HepG2 (cell line): ENCODE measurements around the gene OR2A25. TPM values are rescaled to one million over a fixed set of nuclear protein-coding genes. Genes with fewer than 3 reads are reported as not detected.

Experiments
- ATAC-seq: fragments of 200-7000 bp; cut with Tn5 transposase; 3 replicates; pipeline ENCODE4 v1.9.1; 2020; ENCODE audit warnings: mild to moderate bottlenecking, moderate library complexity
- BruUV-seq: library from RNA; stranded (reverse); fragments of 400-500 nt; replicated peaks from 2 replicates; lab custom pipeline; 2021; lab: Mats Ljungman, UMichigan
- CTCF ChIA-PET: fragments of 300-600 bp; formaldehyde crosslinking; extraction: SDS; loops from one replicate; lab custom pipeline; 2021; ENCODE audit warnings: low total read pairs, inconsistent platforms, low intra/inter-chr PET ratio; lab: Yijun Ruan, JAX
- POLR2A ChIA-PET: fragments of 350-600 bp; sonication (Branson Sonifier 250); formaldehyde crosslinking; loops from one replicate; lab custom pipeline; 2020; ENCODE audit warnings: antibody characterized with exemption, inconsistent platforms; lab: Yijun Ruan, JAX
- DNase-seq: peaks from one replicate; pipeline ENCODE4 v3.0.0-alpha.2; 2015; ENCODE audit warnings: low spot score
- FAIRE-seq: peaks from 3 replicates; lab custom pipeline; 2011; peaks lifted over from hg19 to GRCh38; lab: Jason Lieb, UNC
- H2AFZ ChIP-seq: one replicate; pipeline ENCODE4 v1.6.1; 2011; ENCODE audit warnings: low read length, inconsistent platforms
- H3K27ac ChIP-seq: fragments of 300-600 bp; 3 replicates; pipeline ENCODE4 v1.8.0; 2011; ENCODE audit warnings: mixed run types, mild to moderate bottlenecking, mixed read lengths, low read length, inconsistent platforms; ENCODE audit not compliant: insufficient read depth; ENCODE audit errors: extremely low read length
- H3K27me3 ChIP-seq, 2 experiments: fragments of 200-600 bp in 1 of 2; 2 replicates in 1 of 2; 3 replicates in 1 of 2; pipeline versions ENCODE4 v1.6.0 to v1.8.0; 2011; ENCODE audit warnings: low read length in 2 of 2, mild to moderate bottlenecking in 2 of 2, moderate library complexity in 2 of 2, inconsistent platforms in 1 of 2; ENCODE audit not compliant: insufficient read depth in 2 of 2, control insufficient read depth in 1 of 2
- H3K36me3 ChIP-seq, 2 experiments: fragments of 200-600 bp in 1 of 2; replicated peaks in 1 of 2; 2 replicates in 1 of 2; 3 replicates in 1 of 2; pipeline versions ENCODE4 v1.5.1 to v1.8.0; 2011; ENCODE audit warnings: low read length in 2 of 2, inconsistent platforms in 1 of 2; ENCODE audit not compliant: insufficient read depth in 2 of 2, control insufficient read depth in 1 of 2
- H3K4me1 ChIP-seq: 2 replicates; pipeline ENCODE4 v1.5.1; 2012; ENCODE audit warnings: low read length, inconsistent platforms; ENCODE audit not compliant: insufficient read depth
- H3K4me2 ChIP-seq: 2 replicates; pipeline ENCODE4 v1.6.0; 2011; ENCODE audit warnings: low read depth, low read length, inconsistent platforms
- H3K4me3 ChIP-seq, 3 experiments: fragments of 200-600 bp in 1 of 3; sonication (generic), shearing (Covaris generic) in 1 of 3; replicated peaks in 1 of 3; 2 replicates each; pipeline ENCODE4 v1.5.1; 2011 to 2016; ENCODE audit warnings: low read length in 3 of 3, inconsistent platforms in 2 of 3, low read depth in 2 of 3, mild to moderate bottlenecking in 2 of 3, control low read depth in 1 of 3, mixed read lengths in 1 of 3; ENCODE audit not compliant: insufficient read depth in 1 of 3
- H3K79me2 ChIP-seq: one replicate; pipeline ENCODE4 v1.6.1; 2011; ENCODE audit warnings: low read length, inconsistent platforms; ENCODE audit not compliant: insufficient read depth
- H3K9ac ChIP-seq: 2 replicates; pipeline ENCODE4 v1.6.0; 2011; ENCODE audit warnings: mild to moderate bottlenecking, low read depth, low read length, inconsistent platforms; ENCODE audit not compliant: insufficient read depth
- H3K9me3 ChIP-seq: 2 replicates; pipeline ENCODE4 v1.5.1; 2012; ENCODE audit warnings: mild to moderate bottlenecking, low read length
- H4K20me1 ChIP-seq: 2 replicates; pipeline ENCODE4 v1.6.0; 2011; ENCODE audit warnings: inconsistent platforms, mild to moderate bottlenecking, low read length, moderate library complexity; ENCODE audit not compliant: insufficient read depth
- ARID2 ChIP-seq: sonication (generic); formaldehyde crosslinking; IDR thresholded peaks from 2 replicates; pipeline ENCODE4 v1.8.1; 2022; ENCODE audit warnings: mild to moderate bottlenecking, missing genetic modification reagents, borderline replicate concordance
- BHLHE40 ChIP-seq: IDR thresholded peaks from 2 replicates; pipeline ENCODE4 v1.6.1; 2011; ENCODE audit warnings: low read length, improper control_type of control experiment
- BRD4 ChIP-seq: sonication (generic); formaldehyde crosslinking; IDR thresholded peaks from 2 replicates; pipeline ENCODE4 v1.4.0; 2020; ENCODE audit warnings: missing genetic modification reagents
- ELF1 ChIP-seq: sonication (generic); formaldehyde crosslinking; IDR thresholded peaks from 2 replicates; pipeline ENCODE4 v1.4.0; 2020; ENCODE audit warnings: missing genetic modification reagents
- EP300 ChIP-seq, 3 experiments: sonication (generic) in 1 of 3; formaldehyde crosslinking in 1 of 3; IDR thresholded peaks; 2 replicates each; pipeline versions ENCODE4 v1.5.1 to v1.6.1; 2011 to 2020; ENCODE audit warnings: low read depth in 2 of 3, low read length in 2 of 3, borderline replicate concordance in 1 of 3, improper control_type of control experiment in 1 of 3, mild to moderate bottlenecking in 1 of 3, missing genetic modification reagents in 1 of 3, moderate library complexity in 1 of 3
- FOXC1 ChIP-seq: sonication (generic); formaldehyde crosslinking; IDR thresholded peaks from 2 replicates; pipeline ENCODE4 v1.8.0; 2022; ENCODE audit warnings: mild to moderate bottlenecking, missing genetic modification reagents, borderline replicate concordance
- HDAC1 ChIP-seq: sonication (generic); formaldehyde crosslinking; IDR thresholded peaks from 2 replicates; pipeline ENCODE4 v1.5.1; 2020; ENCODE audit warnings: mild to moderate bottlenecking, missing genetic modification reagents
- KLF12 ChIP-seq: sonication (generic); formaldehyde crosslinking; IDR thresholded peaks from 2 replicates; pipeline ENCODE4 v1.4.0; 2020; ENCODE audit warnings: missing genetic modification reagents, borderline replicate concordance
- MED8 ChIP-seq: sonication (generic); formaldehyde crosslinking; IDR thresholded peaks from 2 replicates; pipeline ENCODE4 v1.8.1; 2023; ENCODE audit warnings: mild to moderate bottlenecking, missing genetic modification reagents; ENCODE audit not compliant: insufficient replicate concordance
- RARG ChIP-seq: sonication (generic); formaldehyde crosslinking; IDR thresholded peaks from 2 replicates; pipeline ENCODE4 v1.4.0; 2020; ENCODE audit warnings: low read depth, mild to moderate bottlenecking, missing genetic modification reagents
- THAP9 ChIP-seq: sonication (generic); formaldehyde crosslinking; IDR thresholded peaks from 2 replicates; pipeline ENCODE4; 2020; ENCODE audit warnings: missing genetic modification reagents, mild to moderate bottlenecking, borderline replicate concordance
- ZMYM3 ChIP-seq: sonication (generic); formaldehyde crosslinking; IDR thresholded peaks from 2 replicates; pipeline ENCODE4 v1.5.1; 2020; ENCODE audit warnings: mild to moderate bottlenecking, missing genetic modification reagents
- ZNF460 ChIP-seq: sonication (generic); formaldehyde crosslinking; IDR thresholded peaks from 2 replicates; pipeline ENCODE4 v1.5.1; 2020; ENCODE audit warnings: missing genetic modification reagents, mild to moderate bottlenecking, borderline replicate concordance
- ZNF670 ChIP-seq: sonication (generic); formaldehyde crosslinking; IDR thresholded peaks from 2 replicates; pipeline ENCODE4 v1.8.0; 2022; ENCODE audit warnings: mild to moderate bottlenecking, missing genetic modification reagents, borderline replicate concordance
- ZNF781 ChIP-seq: sonication (generic); formaldehyde crosslinking; IDR thresholded peaks from 2 replicates; pipeline ENCODE4 v1.5.1; 2020; ENCODE audit warnings: borderline replicate concordance, mild to moderate bottlenecking, missing genetic modification reagents; ENCODE audit errors: not compliant biosample characterization
- WGBS: methylation state at CpG from one replicate; pipeline ENCODE4 v1.1.6; 2017; ENCODE audit warnings: low lambda C conversion rate; 5-methylcytosine and 5-hydroxymethylcytosine counted together
- in situ Hi-C: cut with HindIII; loops from 2 replicates; pipeline ENCODE4 v1.10.0; 2017; ENCODE audit warnings: low pct_unique_long_range_greater_than_20kb; ENCODE audit not compliant: extremely low pct_ligation_motif_present
- intact Hi-C: fragments of 100-400 bp; cut with micrococcal nuclease; formaldehyde crosslinking; loops from one replicate; pipeline ENCODE4 v1.10.0; 2022; ENCODE audit not compliant: unreplicated experiment
- polyA plus RNA-seq, 8 experiments: library from polyadenylated mRNA; depleted of rRNA in 3 of 8; stranded (reverse) in 7 of 8; unstranded in 1 of 8; fragments of >200 nt; fragmentation: Illumina TruSeq in 4 of 8; extraction: Trizol in 4 of 8; gene quantifications; 2 replicates each; pipeline versions ENCODE4 v1.2.1 to v1.2.3, GENCODE V29; 2011 to 2016; ENCODE audit warnings: low read depth in 4 of 8, missing spikeins in 1 of 8, mixed read lengths in 1 of 8; ENCODE audit not compliant: insufficient read depth in 1 of 8
- total RNA-seq, 5 experiments: library from RNA; depleted of rRNA; stranded (reverse); fragments of >200 nt; fragmentation: Illumina TruSeq; extraction: Trizol; gene quantifications; 2 replicates each; pipeline ENCODE4 v1.2.3, GENCODE V29; 2016; ENCODE audit warnings: low read depth in 1 of 5

OR2A25 gene
- total and polyA plus RNA-seq, 2 of the 13 experiments (the other 11 are each of a cell fraction or from before 2014, with no cell fraction given), result 0.07 TPM; not detected in 1

- no peaks in the 10 kb centered on the region for H3K36me3 ChIP-seq
- BruUV-seq, result no TSS peak
- H2AFZ ChIP-seq, result no peak overlapping the region
- ChIA-PET POLR2A (no interaction called here), CTCF (no interaction called here)
- H3K27ac ChIP-seq, result no peak overlapping the region
- H3K9ac ChIP-seq, result no peak overlapping the region
- H3K27me3 ChIP-seq, result no peaks in the 10 kb centered on the region
- no peaks in the 10 kb centered on the region for H4K20me1 ChIP-seq
- ATAC-seq (no peak), FAIRE-seq (no peak), DNase-seq (no peak)
- H3K4me3 ChIP-seq, result no peak overlapping the region
- H3K9me3 ChIP-seq, result no peaks in the 10 kb centered on the region
- in situ Hi-C loops (no loop called here), intact Hi-C loops (no loop called here)
- no peak overlapping the region for H3K4me2 ChIP-seq
- WGBS, result 0% methylated on average over 3 of the region's 3 CpGs
- no peaks in the 10 kb centered on the region for H3K4me1 ChIP-seq
- no peaks in the 10 kb centered on the region for H3K79me2 ChIP-seq
- no peak for TF ChIP-seq KLF12 (CRISPR knock-in tag)
- TF ChIP-seq THAP9, result no peak
- TF ChIP-seq ELF1, result no peak
- no peak for TF ChIP-seq ZNF781 (CRISPR knock-in tag)
- TF ChIP-seq ARID2 (CRISPR knock-in tag), result no peak
- TF ChIP-seq ZNF460, result no peak
- no peak for TF ChIP-seq EP300 (IDR thresholded peaks at IDR 0.05; ENCODE audit: low read depth in 2 of 2, low read length in 2 of 2)
- no peak for TF ChIP-seq EP300 (CRISPR knock-in tag; IDR thresholded peaks at IDR 0.05; ENCODE audit: borderline replicate concordance)
- TF ChIP-seq ZNF670 (CRISPR knock-in tag), result no peak
- TF ChIP-seq RARG (CRISPR knock-in tag), result no peak
- no peak for TF ChIP-seq ZMYM3 (CRISPR knock-in tag)
- TF ChIP-seq BRD4 (CRISPR knock-in tag), result no peak
- TF ChIP-seq FOXC1 (CRISPR knock-in tag), result no peak
- TF ChIP-seq MED8 (CRISPR knock-in tag), result no peak
- no peak for TF ChIP-seq BHLHE40
- TF ChIP-seq HDAC1 (CRISPR knock-in tag), result no peak
These were observed 31.0 kb downstream of the OR2A25 start for GRCh38 chr7:144100607-144101006.
